BE2C (cell line): Measurements from ENCODE around the gene PLCL1.

ENCODE experiments used
- DNase-seq: peaks from one replicate; pipeline ENCODE4 v3.0.0-alpha.2; 2020
- H3K27me3 ChIP-seq: fragments of 250-450 bp; sonication (Bioruptor Pico); 2 replicates; pipeline ENCODE4 v1.5.1; 2020; ENCODE audit warnings: mild to moderate bottlenecking
- H3K36me3 ChIP-seq: fragments of 250-450 bp; sonication (Bioruptor Pico); 2 replicates; pipeline ENCODE4 v1.5.1; 2020; ENCODE audit warnings: mild to moderate bottlenecking
- H3K4me1 ChIP-seq: fragments of 250-450 bp; sonication (Bioruptor Pico); 2 replicates; pipeline ENCODE4 v1.5.1; 2020
- H3K4me3 ChIP-seq: 2 replicates; pipeline ENCODE4 v1.5.1; 2011; ENCODE audit warnings: low read depth, low read length
- H3K9me3 ChIP-seq: fragments of 250-450 bp; sonication (Bioruptor Pico); 2 replicates; pipeline ENCODE4 v1.5.1; 2020
- TF ChIP-seq, protein P1 (sequence below): IDR thresholded peaks from 2 replicates; pipeline ENCODE4 v1.5.1; 2012; ENCODE audit warnings: mild to moderate bottlenecking, low read depth, low read length

Gene PLCL1

GRCh38 chr2:197929886-197930227 is 125.5 kb downstream of the PLCL1 start:
- no peaks in the 10 kb centered on the region for H3K9me3 ChIP-seq
- TF ChIP-seq, protein P1, sequence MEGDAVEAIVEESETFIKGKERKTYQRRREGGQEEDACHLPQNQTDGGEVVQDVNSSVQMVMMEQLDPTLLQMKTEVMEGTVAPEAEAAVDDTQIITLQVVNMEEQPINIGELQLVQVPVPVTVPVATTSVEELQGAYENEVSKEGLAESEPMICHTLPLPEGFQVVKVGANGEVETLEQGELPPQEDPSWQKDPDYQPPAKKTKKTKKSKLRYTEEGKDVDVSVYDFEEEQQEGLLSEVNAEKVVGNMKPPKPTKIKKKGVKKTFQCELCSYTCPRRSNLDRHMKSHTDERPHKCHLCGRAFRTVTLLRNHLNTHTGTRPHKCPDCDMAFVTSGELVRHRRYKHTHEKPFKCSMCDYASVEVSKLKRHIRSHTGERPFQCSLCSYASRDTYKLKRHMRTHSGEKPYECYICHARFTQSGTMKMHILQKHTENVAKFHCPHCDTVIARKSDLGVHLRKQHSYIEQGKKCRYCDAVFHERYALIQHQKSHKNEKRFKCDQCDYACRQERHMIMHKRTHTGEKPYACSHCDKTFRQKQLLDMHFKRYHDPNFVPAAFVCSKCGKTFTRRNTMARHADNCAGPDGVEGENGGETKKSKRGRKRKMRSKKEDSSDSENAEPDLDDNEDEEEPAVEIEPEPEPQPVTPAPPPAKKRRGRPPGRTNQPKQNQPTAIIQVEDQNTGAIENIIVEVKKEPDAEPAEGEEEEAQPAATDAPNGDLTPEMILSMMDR, result no peak
- H3K27me3 ChIP-seq, result no peaks in the 10 kb centered on the region
- no peaks in the 10 kb centered on the region for H3K36me3 ChIP-seq
- H3K4me1 ChIP-seq, result no peaks in the 10 kb centered on the region
- DNase-seq, result no peak
- H3K4me3 ChIP-seq, result no peak overlapping the region

- no peak for DNase-seq
- H3K4me3 ChIP-seq, result no peak overlapping the region
- H3K27me3 ChIP-seq, result no peaks in the 10 kb centered on the region
- H3K36me3 ChIP-seq, result no peaks in the 10 kb centered on the region
- no peaks in the 10 kb centered on the region for H3K4me1 ChIP-seq
- TF ChIP-seq, protein P1, result no peak
- H3K9me3 ChIP-seq, result no peaks in the 10 kb centered on the region; the same call in 1 of the 2 replicates
Observed at GRCh38 chr2:197930570-197931278, 126.3 kb downstream of the PLCL1 start.

DNA sequence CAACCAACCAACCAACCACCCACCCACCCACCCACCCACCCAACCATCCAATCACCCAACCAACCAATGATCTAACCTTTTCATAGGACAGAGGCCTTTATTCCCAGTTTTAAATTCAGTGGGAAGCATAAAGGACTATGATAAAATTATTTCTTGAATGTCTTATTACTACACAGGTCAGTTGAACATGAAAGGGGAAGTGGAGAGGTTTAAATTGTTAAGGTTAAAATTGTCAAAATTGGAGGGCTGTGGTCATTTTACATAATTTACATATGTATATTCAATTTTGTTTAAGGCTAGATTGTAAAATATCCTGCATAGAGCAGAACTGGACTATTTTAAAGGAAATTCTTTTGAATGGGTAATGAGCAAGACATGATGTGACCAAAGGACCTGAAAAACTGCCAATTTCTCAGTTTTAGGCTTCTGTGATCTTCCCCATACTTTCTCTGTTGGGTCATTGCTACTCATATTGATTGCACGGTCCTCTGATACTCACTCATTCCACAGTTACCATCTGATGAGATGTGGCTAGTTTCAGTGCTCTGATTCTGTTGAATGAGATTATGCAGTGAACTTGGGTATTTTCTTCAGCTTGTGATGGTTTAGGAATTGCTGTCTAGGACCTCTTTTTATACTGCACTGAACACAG is 127.4 kb downstream of the PLCL1 start:
- DNase-seq, result no peak
- H3K4me1 ChIP-seq, result no peaks in the 10 kb centered on the region
- no peaks in the 10 kb centered on the region for H3K27me3 ChIP-seq
- TF ChIP-seq, protein P1, result no peak
- no peak overlapping the region for H3K4me3 ChIP-seq
- no peaks in the 10 kb centered on the region for H3K36me3 ChIP-seq
- H3K9me3 ChIP-seq, result no peaks in the 10 kb centered on the region; the same call in 1 of the 2 replicates

DNA sequence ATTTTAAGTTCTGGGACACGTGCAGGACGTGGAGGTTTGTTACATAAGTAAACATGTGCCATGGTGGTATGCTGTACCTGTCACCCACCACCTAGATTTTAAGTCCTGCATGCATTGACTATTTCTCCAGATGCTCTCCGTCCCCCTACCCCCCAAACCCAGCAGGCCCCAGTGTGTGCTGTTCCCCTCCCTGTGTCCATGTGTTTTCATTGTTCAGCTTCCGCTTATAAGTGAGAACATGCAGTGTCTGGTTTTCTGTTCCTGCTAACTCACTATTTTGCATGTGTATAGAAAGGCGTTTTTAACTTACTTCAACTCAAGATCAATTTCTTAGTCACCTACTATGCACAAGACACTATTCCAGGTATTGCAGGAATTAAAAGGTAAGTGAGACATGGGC is 128.0 kb downstream of the PLCL1 start:
- H3K4me3 ChIP-seq, result no peak overlapping the region
- TF ChIP-seq, protein P1, result no peak

DNA sequence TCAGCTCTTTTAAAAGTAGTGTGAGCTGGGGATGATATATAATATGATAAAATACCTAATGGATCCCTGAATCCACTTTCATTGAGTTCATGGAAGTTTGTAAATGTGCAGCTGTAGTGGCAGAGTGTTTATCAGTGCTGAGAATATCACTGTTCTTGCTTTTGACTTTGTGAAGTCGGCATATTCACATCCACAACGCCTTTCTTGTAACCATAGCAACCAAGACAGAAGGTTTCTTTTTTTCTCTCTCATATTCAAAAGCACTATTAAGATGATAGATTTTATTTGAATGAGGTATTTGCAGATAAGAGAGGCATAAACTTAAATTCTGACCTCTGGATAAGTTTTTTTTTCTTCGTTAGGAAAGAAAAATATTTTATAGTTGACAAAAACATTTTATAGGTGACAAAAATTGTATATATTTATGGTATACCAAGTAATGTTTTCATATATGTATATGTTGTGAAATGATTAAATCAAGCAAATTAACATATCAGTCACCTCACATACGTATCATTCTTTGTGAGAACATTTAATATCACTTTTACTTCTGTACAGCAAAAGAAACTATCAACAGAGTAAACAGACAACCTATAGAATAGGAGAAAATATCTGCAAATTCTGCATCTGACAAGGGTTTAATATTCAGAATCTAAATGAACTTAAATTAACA is 130.0 kb downstream of the PLCL1 start:
- H3K27me3 ChIP-seq, result no peaks in the 10 kb centered on the region
- H3K4me3 ChIP-seq, result no peak overlapping the region
- DNase-seq, result no peak
- no peaks in the 10 kb centered on the region; the same call in 1 of the 2 replicates for H3K9me3 ChIP-seq
- no peaks in the 10 kb centered on the region for H3K4me1 ChIP-seq
- no peaks in the 10 kb centered on the region for H3K36me3 ChIP-seq
- TF ChIP-seq, protein P1, result no peak

More for the DNA sequence above, 128.0 kb downstream of the PLCL1 start:
- no peak for DNase-seq
- Histone ChIP-seq H3K27me3 (no peaks in the 10 kb centered on the region), H3K4me1 (no peaks in the 10 kb centered on the region), H3K36me3 (no peaks in the 10 kb centered on the region), H3K9me3 (no peaks in the 10 kb centered on the region; the same call in 1 of the 2 replicates)

- no peaks in the 10 kb centered on the region; the same call in 1 of the 2 replicates for H3K9me3 ChIP-seq
- no peaks in the 10 kb centered on the region for H3K4me1 ChIP-seq
- no peaks in the 10 kb centered on the region for H3K36me3 ChIP-seq
- H3K27me3 ChIP-seq, result no peaks in the 10 kb centered on the region
- TF ChIP-seq, protein P1, result no peak
- DNase-seq, result no peak
- H3K4me3 ChIP-seq, result no peak overlapping the region
Observed at GRCh38 chr2:197934934-197935289, 130.5 kb downstream of the PLCL1 start.
